Measurements from ENCODE around the gene RFTN1. TPM values are rescaled to one million over a fixed set of nuclear protein-coding genes. Genes with fewer than 3 reads are reported as not detected.

Gene RFTN1
- total RNA-seq, 4 donors from 2014 or later = 42.4 to 94.4 (median 62.5) TPM

- TF ChIP-seq CTCF (IDR thresholded peaks at IDR 0.05) = no peak
- no peak for ATAC-seq (ENCODE audit: low FRiP score)
- DNase-seq (ENCODE audit: low spot score) = no peak
These were observed 135.6 kb downstream of the RFTN1 start for GRCh38 chr3:16377847-16378302.

- DNase-seq (ENCODE audit: low spot score) (no peak), ATAC-seq (ENCODE audit: low FRiP score) (no peak)
- TF ChIP-seq CTCF (IDR thresholded peaks at IDR 0.05) = no peak
These were observed 136.3 kb downstream of the RFTN1 start for GRCh38 chr3:16377196-16377595.

DNA sequence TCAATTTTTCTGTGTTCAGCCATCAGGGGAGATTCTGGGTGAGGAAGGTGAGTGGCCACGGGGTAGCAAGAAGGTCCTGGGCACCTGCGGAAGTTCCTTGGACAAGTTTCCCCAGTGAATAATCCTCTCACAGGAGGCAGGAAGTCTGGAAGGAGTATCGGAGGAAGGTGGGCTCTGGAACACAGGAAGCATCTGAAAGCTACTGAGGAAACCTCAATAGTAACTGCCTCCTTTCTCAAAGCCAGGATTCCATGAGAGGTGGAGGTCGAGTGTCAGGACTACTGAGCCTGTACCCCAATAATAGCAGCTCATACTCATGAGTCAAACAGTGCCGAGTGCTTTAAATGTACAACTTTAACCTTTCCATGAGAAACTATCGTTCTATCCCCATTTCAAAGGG, 137.6 kb downstream of the RFTN1 start:
- ATAC-seq (ENCODE audit: low FRiP score) = no peak
- TF ChIP-seq CTCF (IDR thresholded peaks at IDR 0.05) = no peak
- DNase-seq (ENCODE audit: low spot score) = no peak

GRCh38 chr3:16374935-16375245, 138.6 kb downstream of the RFTN1 start:
- DNase-seq (ENCODE audit: low spot score) (no peak), ATAC-seq (ENCODE audit: low FRiP score) (no peak)
- no peak for TF ChIP-seq CTCF (IDR thresholded peaks at IDR 0.05)

- ATAC-seq (ENCODE audit: low FRiP score) = no peak
- no peak for TF ChIP-seq CTCF (IDR thresholded peaks at IDR 0.05)
- no peak for DNase-seq (ENCODE audit: low spot score)
These were observed 139.2 kb downstream of the RFTN1 start for GRCh38 chr3:16374047-16374934.

GRCh38 chr3:16373341-16373946, 140.1 kb downstream of the RFTN1 start:
- DNase-seq (ENCODE audit: low spot score) = no peak
- ATAC-seq (ENCODE audit: low FRiP score) = no peak
- no peak for TF ChIP-seq CTCF (IDR thresholded peaks at IDR 0.05)
